GM18858 (cell line): ENCODE results near the gene NFIA.

ENCODE experiments used
- ATAC-seq: cut with Tn5 transposase; IDR thresholded peaks from one replicate; pipeline ENCODE4 v1.9.1; 2021; ENCODE audit not compliant: unreplicated experiment

The NFIA gene

GRCh38 chr1:61208831-61209230, 126.5 kb downstream of the NFIA start:
- no peak for ATAC-seq

DNA sequence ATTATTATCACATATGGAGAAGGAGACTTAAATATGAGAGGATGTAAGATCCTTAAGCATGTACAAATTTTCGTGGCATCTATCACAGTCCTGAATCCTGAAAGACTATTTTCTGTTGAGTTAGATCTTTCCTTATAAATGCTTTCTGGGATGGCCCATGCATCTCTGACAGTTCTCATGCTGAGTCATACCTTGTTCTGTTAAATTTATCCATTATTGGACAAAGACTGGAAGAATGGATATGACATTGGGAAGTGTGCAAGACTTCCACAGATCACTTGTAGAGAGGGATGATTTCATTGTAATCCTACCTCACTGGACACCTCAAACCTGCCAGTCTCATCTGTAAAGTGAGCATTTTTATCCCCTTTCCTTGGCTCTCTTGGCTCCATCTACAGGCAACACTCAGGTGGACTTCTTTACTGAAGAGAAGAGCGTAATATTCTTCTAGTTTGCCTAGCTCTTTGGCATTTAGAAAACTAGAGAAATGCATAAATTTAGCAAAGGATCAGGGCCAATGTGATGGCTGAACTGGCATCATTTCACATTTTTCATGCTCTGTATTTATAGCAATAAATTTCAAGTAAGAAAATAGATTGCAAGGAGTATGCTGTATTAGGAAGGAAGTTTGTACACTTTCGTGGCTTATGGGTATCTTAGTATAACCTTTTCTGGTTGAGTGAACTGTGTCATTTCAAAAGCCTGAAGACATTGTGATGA, 128.2 kb downstream of the NFIA start:
- ATAC-seq = no peak

GRCh38 chr1:61213245-61214011, 131.1 kb downstream of the NFIA start:
- no peak for ATAC-seq

DNA sequence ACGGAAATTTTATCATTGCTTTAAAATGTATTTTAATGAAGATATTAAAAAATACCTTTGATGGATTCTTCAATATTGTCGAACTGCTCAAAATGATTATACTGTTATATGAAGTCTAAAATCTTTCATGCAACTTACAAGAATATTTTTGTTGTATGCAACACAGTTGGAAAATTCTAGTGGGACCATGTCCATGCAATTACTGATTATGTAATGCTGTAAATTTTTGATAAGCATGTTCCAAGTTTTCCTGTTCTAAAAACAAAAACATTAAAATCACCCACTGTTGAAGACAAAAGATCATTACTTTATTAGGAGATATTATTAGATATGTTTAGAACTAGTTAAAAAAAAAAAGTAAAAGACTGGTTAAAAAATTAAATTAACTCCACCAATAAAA, 132.8 kb downstream of the NFIA start:
- no peak for ATAC-seq

DNA sequence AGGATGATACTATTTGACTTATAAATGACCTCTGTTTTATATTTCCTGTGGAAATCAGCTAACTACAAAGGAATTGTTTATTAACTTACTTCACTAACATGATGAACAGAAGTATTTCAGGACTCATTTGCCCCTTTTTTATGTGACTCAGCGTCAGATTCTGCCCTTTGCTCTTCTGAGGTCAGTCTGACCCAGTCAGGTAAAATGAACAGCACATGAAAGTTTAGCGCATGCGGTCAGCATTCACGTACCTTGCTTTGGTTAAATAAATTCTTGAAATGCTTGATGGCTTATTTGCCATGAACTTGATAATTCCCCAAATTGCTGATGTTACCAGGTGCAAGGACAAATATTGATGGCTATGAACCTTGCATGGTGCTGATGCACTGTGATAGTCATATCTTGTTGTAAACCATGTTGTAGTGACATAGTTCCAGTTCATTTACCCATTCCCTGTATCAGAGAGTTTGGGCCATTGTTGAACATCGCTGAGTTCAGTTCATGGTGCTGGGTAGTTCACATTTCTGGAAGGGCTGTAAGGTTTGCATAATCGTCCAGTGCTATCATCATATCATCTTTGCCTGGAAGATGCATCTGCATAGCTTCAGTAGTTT, 133.4 kb downstream of the NFIA start:
- ATAC-seq = no peak

GRCh38 chr1:61220536-61220935, 138.2 kb downstream of the NFIA start:
- no peak for ATAC-seq

GRCh38 chr1:61221642-61222041, 139.3 kb downstream of the NFIA start:
- ATAC-seq = no peak

DNA sequence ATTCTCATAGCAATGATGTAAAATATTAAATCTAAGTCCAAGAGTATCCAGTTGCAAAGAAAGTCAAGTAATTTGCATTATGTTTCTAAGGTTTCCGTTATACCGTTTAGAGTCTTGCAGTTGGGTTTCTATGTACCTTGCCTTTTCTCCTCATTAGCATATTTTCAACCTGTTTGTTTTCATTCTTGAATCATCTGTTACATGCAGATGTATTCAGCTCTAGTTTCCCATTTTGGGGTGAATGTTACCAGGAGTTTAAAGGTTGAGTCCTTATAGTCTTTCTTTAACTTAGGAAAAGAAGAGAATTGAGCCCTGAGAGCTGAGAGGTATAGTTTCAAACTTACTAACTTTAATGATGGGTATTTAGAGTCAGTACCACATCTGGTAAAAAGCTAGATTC, 139.9 kb downstream of the NFIA start:
- no peak for ATAC-seq

DNA sequence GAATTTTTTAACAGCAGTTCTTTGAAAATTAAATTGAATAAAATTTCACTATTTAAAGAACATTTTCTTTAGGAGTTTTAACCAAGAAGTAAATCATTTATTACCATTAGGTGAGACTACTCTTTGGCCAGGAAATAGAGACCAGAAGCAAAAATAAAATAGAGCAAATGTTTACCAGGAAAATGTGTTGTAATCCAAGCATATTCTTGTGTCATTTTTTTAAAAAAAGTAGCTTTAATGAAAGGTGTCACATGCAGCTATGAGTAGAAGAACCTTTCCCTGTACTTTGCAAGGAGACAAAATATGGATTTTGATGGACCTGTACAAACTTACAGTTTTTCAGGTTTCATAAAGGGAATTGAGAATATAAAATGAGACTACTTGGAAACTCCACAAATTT, 140.8 kb downstream of the NFIA start:
- ATAC-seq = no peak

DNA sequence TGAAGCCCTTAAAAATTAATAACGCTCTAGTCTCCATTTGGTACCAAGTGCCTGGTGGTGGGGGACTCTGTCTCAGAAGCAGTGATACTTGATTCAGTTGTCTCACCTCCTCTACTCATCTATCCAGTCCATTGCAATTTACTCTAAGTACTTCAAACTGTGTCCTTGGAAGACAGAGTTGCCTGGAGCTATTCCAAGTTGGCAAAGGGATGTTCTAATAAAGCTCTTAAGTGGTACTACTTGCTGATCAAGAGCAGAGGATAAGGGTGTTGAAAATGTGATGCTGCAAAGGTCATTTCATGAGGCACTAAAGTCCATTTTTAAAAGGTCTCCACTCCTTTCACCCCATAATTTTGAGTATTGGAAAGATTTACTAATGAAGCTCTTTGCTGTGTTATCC, 142.2 kb downstream of the NFIA start:
- no peak for ATAC-seq

DNA sequence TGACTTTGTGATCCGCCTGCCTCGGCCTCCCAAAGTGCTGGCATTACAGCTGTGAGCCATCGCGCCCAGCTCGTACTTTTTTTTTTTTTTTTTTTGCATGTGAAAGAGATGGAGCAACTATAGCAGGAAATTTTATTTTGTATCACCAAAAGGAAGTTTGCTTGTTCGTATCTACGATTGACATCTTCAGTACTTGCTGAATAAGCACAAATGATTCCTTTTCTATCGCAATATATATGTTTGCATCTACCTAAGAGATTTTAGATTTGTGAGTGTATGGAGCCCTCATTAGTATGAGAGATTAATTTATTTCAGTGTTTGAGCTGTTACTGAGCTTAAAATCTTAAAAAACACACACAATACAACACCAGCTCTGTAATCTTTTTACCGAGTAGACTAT, 143.1 kb downstream of the NFIA start:
- ATAC-seq = no peak

DNA sequence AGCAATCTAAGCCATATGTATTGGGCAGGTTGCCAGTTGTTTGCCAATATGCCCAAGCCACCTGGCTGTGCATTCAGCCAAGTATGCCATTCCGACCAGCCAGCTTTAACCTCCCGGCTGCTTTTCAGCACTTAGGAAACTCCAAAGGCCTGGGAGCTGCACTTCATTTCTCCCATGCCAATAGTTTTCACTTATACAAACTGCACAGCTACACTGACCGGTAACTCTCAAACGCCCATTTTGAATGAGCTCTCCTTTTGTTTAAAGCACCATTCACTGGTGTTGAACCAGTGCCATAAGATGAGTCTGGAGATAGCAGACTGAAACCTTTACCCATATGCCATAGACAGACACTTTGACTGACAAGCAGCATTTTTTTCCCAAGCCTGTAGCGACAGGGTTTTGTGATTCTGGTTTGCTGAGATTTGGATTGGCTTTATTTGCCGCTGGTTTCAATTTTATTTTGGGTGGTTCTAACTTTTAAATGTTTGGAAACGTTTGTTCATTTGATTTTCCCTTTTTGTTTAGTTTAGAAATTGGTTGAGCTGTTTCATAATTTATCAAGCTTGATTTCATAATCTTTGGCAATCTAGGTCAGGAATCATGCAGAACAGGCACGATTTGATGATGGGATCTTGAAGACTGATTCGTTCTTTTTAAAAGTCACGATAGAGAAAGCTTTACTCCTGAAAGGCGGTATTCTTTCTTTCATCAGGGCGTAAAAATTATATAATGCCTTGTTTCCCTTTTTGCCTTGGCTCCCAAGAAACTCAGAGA, 144.6 kb downstream of the NFIA start:
- ATAC-seq = no peak

GRCh38 chr1:61227857-61228550, 145.6 kb downstream of the NFIA start:
- no peak for ATAC-seq

DNA sequence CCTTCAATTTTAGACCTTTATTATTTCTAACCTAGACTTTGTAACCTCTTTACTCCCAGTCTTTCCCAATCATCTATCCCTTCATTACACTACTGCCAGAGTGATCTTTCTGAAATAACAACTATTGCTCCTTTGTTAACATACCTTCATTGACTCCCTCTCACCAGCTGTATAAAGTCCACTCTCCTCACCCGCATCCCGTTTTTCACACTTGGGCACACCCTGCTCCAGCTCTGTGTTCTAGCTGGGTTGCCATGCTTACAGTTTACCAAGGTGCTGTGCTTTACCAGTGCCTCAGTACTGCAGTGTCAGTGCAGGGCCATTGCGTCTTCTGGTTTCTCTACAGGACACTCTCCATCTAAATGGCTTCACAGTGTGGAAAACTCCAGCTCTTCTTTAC, 148.2 kb downstream of the NFIA start:
- no peak for ATAC-seq

GRCh38 chr1:61231795-61232194, 149.4 kb downstream of the NFIA start:
- no peak for ATAC-seq

- no peak for ATAC-seq
Observed at GRCh38 chr1:61233121-61233660, 150.8 kb downstream of the NFIA start.

GRCh38 chr1:61234587-61234919, 152.2 kb downstream of the NFIA start:
- no peak for ATAC-seq

DNA sequence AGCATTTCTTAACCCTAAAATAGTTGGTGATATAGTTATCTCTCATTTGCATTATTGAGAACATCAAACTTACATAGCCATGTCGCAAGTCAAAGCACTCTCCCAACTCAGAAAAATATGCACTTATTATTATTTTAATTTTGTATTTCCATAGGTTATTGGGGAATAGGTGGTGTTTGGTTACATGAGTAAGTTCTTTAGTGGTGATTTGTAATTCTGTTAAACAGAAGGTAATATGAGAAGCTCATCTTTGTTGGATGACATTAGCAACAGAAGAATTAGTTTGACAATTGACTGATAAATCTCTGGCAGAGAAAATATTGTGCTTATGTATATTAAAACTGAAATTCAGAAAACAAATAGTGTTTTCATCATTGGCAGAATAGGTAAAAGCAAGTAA, 154.8 kb downstream of the NFIA start:
- ATAC-seq = no peak

GRCh38 chr1:61237659-61238358, 155.4 kb downstream of the NFIA start:
- no peak for ATAC-seq

- ATAC-seq = no peak
Observed at GRCh38 chr1:61238359-61238665, 156.0 kb downstream of the NFIA start.
